Keratinocyte (primary cell): Measurements from ENCODE around the gene NPIPA1.
"Not testable (repeated sequence)": the region's sequence is repeated elsewhere in the genome, so short reads cannot be mapped to it uniquely, and the experiment has no call there.

ENCODE experiments used
- EZH2 ChIP-seq: IDR thresholded peaks from one replicate; pipeline ENCODE4 v1.6.1; 2012; ENCODE audit warnings: inconsistent platforms, mild to moderate bottlenecking, low read length, moderate library complexity
- TF ChIP-seq, protein P1 (sequence below), 3 experiments: IDR thresholded peaks in 1 of 3; conservative IDR thresholded peaks in 1 of 3; optimal IDR thresholded peaks in 1 of 3; 2 replicates in 2 of 3; 3 replicates in 1 of 3; pipeline versions ENCODE3 to v1.5.1; 2011; ENCODE audit warnings: low read length in 3 of 3, mild to moderate bottlenecking in 3 of 3, moderate library complexity in 2 of 3, control low read depth in 1 of 3, inconsistent platforms in 1 of 3; ENCODE audit not compliant: insufficient read depth in 2 of 3; ENCODE audit errors: extremely low read depth in 1 of 3

DNA sequence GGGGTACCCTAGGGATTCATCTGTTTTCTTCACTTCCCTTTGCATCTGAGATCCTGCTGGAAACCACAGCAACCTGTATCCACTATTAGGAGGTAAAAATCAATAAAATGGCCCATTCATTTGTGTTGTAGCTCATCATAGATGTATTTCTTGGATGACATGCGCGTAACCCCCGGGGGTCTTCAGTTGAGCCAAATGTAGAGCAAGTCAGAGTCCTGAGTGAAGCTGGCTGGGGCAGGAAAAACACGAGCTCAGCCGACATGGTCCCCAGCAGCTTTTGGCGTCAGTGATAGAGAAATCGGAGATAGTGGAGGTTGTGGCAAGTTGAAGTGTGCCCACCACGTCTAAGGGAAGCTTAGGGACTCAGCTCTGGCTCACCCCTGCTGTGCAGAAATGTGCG lies 41.2 kb upstream of the NPIPA1 start:
- TF ChIP-seq, protein P1, sequence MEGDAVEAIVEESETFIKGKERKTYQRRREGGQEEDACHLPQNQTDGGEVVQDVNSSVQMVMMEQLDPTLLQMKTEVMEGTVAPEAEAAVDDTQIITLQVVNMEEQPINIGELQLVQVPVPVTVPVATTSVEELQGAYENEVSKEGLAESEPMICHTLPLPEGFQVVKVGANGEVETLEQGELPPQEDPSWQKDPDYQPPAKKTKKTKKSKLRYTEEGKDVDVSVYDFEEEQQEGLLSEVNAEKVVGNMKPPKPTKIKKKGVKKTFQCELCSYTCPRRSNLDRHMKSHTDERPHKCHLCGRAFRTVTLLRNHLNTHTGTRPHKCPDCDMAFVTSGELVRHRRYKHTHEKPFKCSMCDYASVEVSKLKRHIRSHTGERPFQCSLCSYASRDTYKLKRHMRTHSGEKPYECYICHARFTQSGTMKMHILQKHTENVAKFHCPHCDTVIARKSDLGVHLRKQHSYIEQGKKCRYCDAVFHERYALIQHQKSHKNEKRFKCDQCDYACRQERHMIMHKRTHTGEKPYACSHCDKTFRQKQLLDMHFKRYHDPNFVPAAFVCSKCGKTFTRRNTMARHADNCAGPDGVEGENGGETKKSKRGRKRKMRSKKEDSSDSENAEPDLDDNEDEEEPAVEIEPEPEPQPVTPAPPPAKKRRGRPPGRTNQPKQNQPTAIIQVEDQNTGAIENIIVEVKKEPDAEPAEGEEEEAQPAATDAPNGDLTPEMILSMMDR (optimal IDR thresholded peaks at IDR 0.05 in 1 of 3, IDR thresholded peaks at IDR 0.05 in 1 of 3, conservative IDR thresholded peaks at IDR 0.05 in 1 of 3; ENCODE audit: extremely low read depth in 1 of 3, insufficient read depth in 2 of 3, low read length in 3 of 3): not testable (repeated sequence)
- not testable (repeated sequence) for TF ChIP-seq EZH2
